K562 (cell line): Measurements from ENCODE around the gene SLC6A4. TPM values are rescaled to one million over a fixed set of nuclear protein-coding genes. Genes with fewer than 3 reads are reported as not detected.

Source experiments
- ATAC-seq: fragments of 200-7000 bp; cut with Tn5 transposase; 3 replicates; pipeline ENCODE4 v1.9.1; 2020; ENCODE audit warnings: moderate library complexity
- BruUV-seq: library from RNA; stranded (reverse); fragments of 400-500 nt; replicated peaks from 2 replicates; lab custom pipeline; 2021; lab: Mats Ljungman, UMichigan
- CTCF ChIA-PET: fragments of 300-600 bp; formaldehyde crosslinking; extraction: SDS; loops from one replicate; lab custom pipeline; 2021; ENCODE audit warnings: low intra/inter-chr PET ratio; lab: Yijun Ruan, JAX
- POLR2A ChIA-PET: fragments of 300-600, 350-650 bp; sonication (Branson Sonifier 250); formaldehyde crosslinking; extraction: SDS; loops from one replicate; lab custom pipeline; 2021; ENCODE audit warnings: antibody characterized with exemption, inconsistent platforms; lab: Yijun Ruan, JAX
- DNase-seq, 4 experiments: peaks; one replicate each; pipeline versions ENCODE4 v3.0.0 to v3.0.0-alpha.2; 2011 to 2018; ENCODE audit warnings: low spot score in 3 of 4, mixed read lengths in 3 of 4; ENCODE audit errors: extremely low read depth in 1 of 4
- FAIRE-seq: peaks from 2 replicates; lab custom pipeline; 2011; peaks lifted over from hg19 to GRCh38; lab: Jason Lieb, UNC
- H2AFZ ChIP-seq: 2 replicates; pipeline ENCODE4 v1.6.0; 2011; ENCODE audit warnings: low read depth, low read length, control low read depth, inconsistent platforms
- H3K27ac ChIP-seq: fragments of 200-600 bp; 3 replicates; pipeline ENCODE4 v1.8.0; 2011; ENCODE audit warnings: low read depth, mild to moderate bottlenecking, control low read depth, inconsistent platforms, low read length, moderate library complexity, mixed read lengths; ENCODE audit errors: extremely low read depth
- H3K27me3 ChIP-seq, 2 experiments: fragments of 300-600 bp in 1 of 2; 2 replicates in 1 of 2; 3 replicates in 1 of 2; pipeline versions ENCODE4 v1.6.0 to v1.8.0; 2011; ENCODE audit warnings: inconsistent platforms in 2 of 2, low read length in 2 of 2, mild to moderate bottlenecking in 1 of 2, mixed read lengths in 1 of 2, moderate library complexity in 1 of 2; ENCODE audit not compliant: control insufficient read depth in 2 of 2, insufficient read depth in 2 of 2
- H3K36me3 ChIP-seq: fragments of 300-600 bp; 3 replicates; pipeline ENCODE4 v1.8.0; 2011; ENCODE audit warnings: mild to moderate bottlenecking, low read length, inconsistent platforms; ENCODE audit not compliant: control insufficient read depth, insufficient read depth
- H3K4me1 ChIP-seq, 2 experiments: fragments of 200-600 bp in 1 of 2; replicated peaks in 1 of 2; 2 replicates in 1 of 2; 3 replicates in 1 of 2; pipeline versions ENCODE4 v1.5.1 to v1.8.0; 2011; ENCODE audit warnings: inconsistent platforms in 2 of 2, low read length in 2 of 2, mild to moderate bottlenecking in 1 of 2, mixed read lengths in 1 of 2, moderate library complexity in 1 of 2; ENCODE audit not compliant: control insufficient read depth in 2 of 2, insufficient read depth in 2 of 2
- H3K4me2 ChIP-seq: 2 replicates; pipeline ENCODE4 v1.6.1; 2011; ENCODE audit warnings: low read length, control low read depth, inconsistent platforms, mixed read lengths; ENCODE audit not compliant: insufficient read depth
- H3K4me3 ChIP-seq: fragments of 200-600 bp; sonication (generic), shearing (Covaris generic); 2 replicates; pipeline ENCODE4 v1.5.1; 2016; ENCODE audit warnings: control low read depth, inconsistent platforms
- H3K79me2 ChIP-seq: fragments of 200-600 bp; 3 replicates; pipeline ENCODE4 v1.8.0; 2011; ENCODE audit warnings: low read length, inconsistent platforms; ENCODE audit not compliant: control insufficient read depth, insufficient read depth
- H3K9ac ChIP-seq, 2 experiments: 2 replicates each; pipeline versions ENCODE4 v1.6.0 to v1.6.1; 2011; ENCODE audit warnings: low read depth in 2 of 2, low read length in 2 of 2, control low read depth in 1 of 2, inconsistent platforms in 1 of 2, mild to moderate bottlenecking in 1 of 2, mixed read lengths in 1 of 2; ENCODE audit not compliant: insufficient read depth in 1 of 2
- H3K9me1 ChIP-seq: one replicate; pipeline ENCODE4 v1.6.0; 2011; ENCODE audit warnings: inconsistent platforms, mild to moderate bottlenecking, low read length, moderate library complexity; ENCODE audit not compliant: control insufficient read depth, insufficient read depth
- H3K9me3 ChIP-seq: replicated peaks from 2 replicates; pipeline ENCODE4 v1.5.1; 2011; ENCODE audit warnings: low read depth, low read length, inconsistent platforms; ENCODE audit not compliant: control insufficient read depth, insufficient read depth
- H4K20me1 ChIP-seq: replicated peaks from 2 replicates; pipeline ENCODE4 v1.6.1; 2011; ENCODE audit warnings: low read length, inconsistent platforms, mixed read lengths; ENCODE audit not compliant: control insufficient read depth, insufficient read depth
- COPS2 ChIP-seq: fragments of 450-650 bp; conservative IDR thresholded peaks from 2 replicates; pipeline ENCODE4 v1.6.1; 2016; ENCODE audit warnings: mild to moderate bottlenecking, moderate library complexity
- DMBX1 ChIP-seq: fragments of 250-450 bp; sonication (Bioruptor Pico); IDR thresholded peaks from 2 replicates; pipeline ENCODE4 v1.8.0; 2022; ENCODE audit warnings: inconsistent platforms, mild to moderate bottlenecking, moderate library complexity, borderline replicate concordance
- GABPA ChIP-seq: fragments of 200-800 bp; sonication (Bioruptor generic); conservative IDR thresholded peaks from 2 replicates; pipeline ENCODE4 v1.6.1; 2016; ENCODE audit warnings: low read depth, missing genetic modification characterization, missing compliant biosample characterization
- GTF2A2 ChIP-seq: IDR thresholded peaks from 2 replicates; pipeline ENCODE4 v1.6.1; 2016; ENCODE audit warnings: mild to moderate bottlenecking, missing genetic modification characterization, missing compliant biosample characterization
- IRF2 ChIP-seq: sonication (generic); formaldehyde crosslinking; IDR thresholded peaks from 2 replicates; pipeline ENCODE4 v1.8.1; 2022; ENCODE audit warnings: mild to moderate bottlenecking, missing genetic modification reagents
- MAFG ChIP-seq: fragments of 450-650 bp; conservative IDR thresholded peaks from 2 replicates; pipeline ENCODE4 v1.6.1; 2016; ENCODE audit warnings: missing genetic modification characterization, missing compliant biosample characterization
- ZNF695 ChIP-seq: fragments of 450-650 bp; formaldehyde crosslinking; IDR thresholded peaks from 2 replicates; pipeline ENCODE4 v1.4.0; 2020; ENCODE audit warnings: mild to moderate bottlenecking, moderate library complexity
- WGBS: fragments of 100-300 bp; shearing (Covaris generic); methylation state at CpG from one replicate; pipeline ENCODE4 v1.1.6; 2016; ENCODE audit warnings: low coverage, mixed read lengths; ENCODE audit not compliant: insufficient coverage; ENCODE audit errors: missing lambda C conversion rate; 5-methylcytosine and 5-hydroxymethylcytosine counted together
- in situ Hi-C: fragments of 300-500 bp; cut with MboI; formaldehyde crosslinking; loops from 4 replicates; pipeline ENCODE4 v1.15.0; 2018; ENCODE audit warnings: inconsistent platforms, mixed read lengths
- intact Hi-C: fragments of 100-400 bp; cut with micrococcal nuclease; formaldehyde crosslinking; loops from 2 replicates; pipeline ENCODE4 v1.14.2; 2022
- polyA plus RNA-seq, 8 experiments: library from polyadenylated mRNA; depleted of rRNA in 4 of 8; stranded (reverse) in 5 of 8; unstranded in 3 of 8; fragments of >200 nt; fragmentation: Nextera tagmentation in 2 of 8; fragmentation: Illumina TruSeq in 1 of 8; extraction: Ambion mirVana in 2 of 8; extraction: Trizol in 1 of 8; gene quantifications; 2 replicates each; pipeline versions ENCODE4 v1.2.1 to v1.2.3, GENCODE V29; 2011 to 2014; ENCODE audit warnings: inconsistent platforms in 1 of 8, missing spikeins in 1 of 8
- total RNA-seq, 7 experiments: library from RNA; depleted of rRNA in 6 of 7; stranded (reverse); fragments of >200 nt in 6 of 7; fragmentation: Illumina TruSeq in 2 of 7; extraction: Trizol in 2 of 7; gene quantifications; 2 replicates each; pipeline versions ENCODE4 v1.2.1 to v1.2.3, GENCODE V29; 2011 to 2021; ENCODE audit warnings: low replicate concordance in 1 of 7
- TF ChIP-seq, protein P1 (sequence below): sonication (generic); formaldehyde crosslinking; IDR thresholded peaks from 2 replicates; pipeline ENCODE4 v1.8.1; 2023; ENCODE audit warnings: mild to moderate bottlenecking, missing genetic modification reagents

SLC6A4 gene
- total and polyA plus RNA-seq, 9 of the 15 experiments (the other 6 are each of a cell fraction or from before 2014, with no cell fraction given) = 0.05 to 0.09 (median 0.07) TPM; not detected in 6

DNA sequence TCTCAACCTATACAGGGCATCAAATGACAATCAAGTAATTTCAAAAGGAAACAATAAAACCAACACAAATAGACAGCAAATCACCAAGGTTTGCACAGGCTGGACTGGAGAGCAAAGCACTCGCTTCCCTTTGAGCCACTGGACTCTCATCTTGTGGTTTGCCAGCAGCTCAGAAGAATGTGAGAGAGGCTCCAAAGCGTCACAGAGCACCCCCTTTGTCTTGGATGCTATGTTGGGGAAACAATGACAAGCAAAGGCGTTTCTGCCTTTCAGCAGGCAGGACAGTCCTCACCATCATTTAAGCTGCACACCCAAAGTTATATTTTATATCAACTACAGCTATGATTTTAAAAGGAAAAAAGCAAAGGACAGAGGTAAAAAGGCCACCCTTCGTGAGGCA is 13.2 kb downstream of the SLC6A4 start:
- FAIRE-seq = no peak
- ChIA-PET CTCF (interaction anchor here (0.6 kb wide), 1 partner anchor 48 kb away, joined by 3 read pairs; no protein-coding TSS in a partner anchor), POLR2A (interaction anchor here (0.6 to 1.3 kb wide), 6 partner anchors 9 to 103 kb away, joined by 3 to 12 read pairs (median 3); no protein-coding TSS in a partner anchor)
- no peaks in the 10 kb centered on the region for H4K20me1 ChIP-seq
- peaks cover 2 to 5% of the 10 kb centered on the region in 2 experiments; a peak in 3 of 5 replicates for H3K27me3 ChIP-seq
- H3K4me1 ChIP-seq = peaks cover 14 to 16% of the 10 kb centered on the region in 2 experiments; a peak in 4 of 5 replicates
- H2AFZ ChIP-seq = no peak overlapping the region
- no peak for ATAC-seq
- TF ChIP-seq DMBX1 (CRISPR knock-in tag) = no peak
- no peak for TF ChIP-seq GABPA (tag)
- TF ChIP-seq GTF2A2 = no peak
- no peak for TF ChIP-seq MAFG (tag)
- no peak for TF ChIP-seq ZNF695 (CRISPR knock-in tag)
- TF ChIP-seq, all 486 proteins: peak for 0
- Histone ChIP-seq H3K27ac (no peak overlapping the region), H3K9me1 (no peaks in the 10 kb centered on the region), H3K4me3 (no peak overlapping the region), H3K9ac (no peak overlapping the region), H3K4me2 (no peak overlapping the region), H3K79me2 (no peaks in the 10 kb centered on the region), H3K36me3 (no peaks in the 10 kb centered on the region), H3K9me3 (no peaks in the 10 kb centered on the region)
- WGBS = 26% methylated on average over 4 of the region's 4 CpGs
- no TSS peak for BruUV-seq
- intact Hi-C loops (no loop called here), in situ Hi-C loops (no loop called here)
- no peak for DNase-seq

DNA sequence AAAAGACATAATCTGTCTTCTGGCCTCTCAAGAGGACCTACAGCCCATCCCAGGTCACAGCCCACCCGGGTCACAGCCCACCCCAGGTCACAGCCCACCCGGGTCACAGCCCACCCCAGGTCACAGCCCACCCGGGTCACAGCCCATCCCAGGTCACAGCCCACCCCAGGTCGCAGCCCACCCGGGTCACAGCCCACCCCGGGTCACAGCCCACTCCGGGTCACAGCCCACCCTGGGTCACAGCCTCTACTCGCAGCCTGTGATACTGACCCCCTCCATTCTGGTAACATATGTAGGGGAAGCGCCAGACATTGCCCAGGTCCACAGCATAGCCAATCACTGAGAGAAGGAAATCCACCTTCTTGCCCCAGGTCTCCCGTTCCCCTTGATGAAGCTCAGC is 14.2 kb downstream of the SLC6A4 start:
- Histone ChIP-seq H3K9me3 (no peaks in the 10 kb centered on the region), H3K4me1 (peaks cover 14 to 16% of the 10 kb centered on the region in 2 experiments; a peak in 4 of 5 replicates), H3K9me1 (no peaks in the 10 kb centered on the region), H2AFZ (no peak overlapping the region), H3K27ac (no peak overlapping the region), H3K4me2 (no peak overlapping the region), H3K27me3 (peaks cover 0 to 2% of the 10 kb centered on the region in 2 experiments; a peak in 1 of 5 replicates), H4K20me1 (no peaks in the 10 kb centered on the region), H3K36me3 (no peaks in the 10 kb centered on the region), H3K9ac (no peak overlapping the region), H3K4me3 (no peak overlapping the region), H3K79me2 (no peaks in the 10 kb centered on the region)
- POLR2A ChIA-PET = no interaction called here
- intact Hi-C loops (no loop called here), in situ Hi-C loops (no loop called here)
- no peak for FAIRE-seq
- no peak for DNase-seq
- WGBS = 63% methylated on average over 5 of the region's 10 CpGs
- BruUV-seq = no TSS peak
- no peak for ATAC-seq
- CTCF ChIA-PET = no interaction called here
- TF ChIP-seq, protein P1, sequence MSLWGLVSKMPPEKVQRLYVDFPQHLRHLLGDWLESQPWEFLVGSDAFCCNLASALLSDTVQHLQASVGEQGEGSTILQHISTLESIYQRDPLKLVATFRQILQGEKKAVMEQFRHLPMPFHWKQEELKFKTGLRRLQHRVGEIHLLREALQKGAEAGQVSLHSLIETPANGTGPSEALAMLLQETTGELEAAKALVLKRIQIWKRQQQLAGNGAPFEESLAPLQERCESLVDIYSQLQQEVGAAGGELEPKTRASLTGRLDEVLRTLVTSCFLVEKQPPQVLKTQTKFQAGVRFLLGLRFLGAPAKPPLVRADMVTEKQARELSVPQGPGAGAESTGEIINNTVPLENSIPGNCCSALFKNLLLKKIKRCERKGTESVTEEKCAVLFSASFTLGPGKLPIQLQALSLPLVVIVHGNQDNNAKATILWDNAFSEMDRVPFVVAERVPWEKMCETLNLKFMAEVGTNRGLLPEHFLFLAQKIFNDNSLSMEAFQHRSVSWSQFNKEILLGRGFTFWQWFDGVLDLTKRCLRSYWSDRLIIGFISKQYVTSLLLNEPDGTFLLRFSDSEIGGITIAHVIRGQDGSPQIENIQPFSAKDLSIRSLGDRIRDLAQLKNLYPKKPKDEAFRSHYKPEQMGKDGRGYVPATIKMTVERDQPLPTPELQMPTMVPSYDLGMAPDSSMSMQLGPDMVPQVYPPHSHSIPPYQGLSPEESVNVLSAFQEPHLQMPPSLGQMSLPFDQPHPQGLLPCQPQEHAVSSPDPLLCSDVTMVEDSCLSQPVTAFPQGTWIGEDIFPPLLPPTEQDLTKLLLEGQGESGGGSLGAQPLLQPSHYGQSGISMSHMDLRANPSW (CRISPR knock-in tag) = no peak
- no peak for TF ChIP-seq IRF2 (CRISPR knock-in tag)
- TF ChIP-seq COPS2 = no peak
